HG02763 (cell line): ENCODE results near the gene ACKR4.
A peak's percentile ranks its signal among the peaks of the same experiment; 100 is the strongest.
"Not testable (repeated sequence)": the region's sequence is repeated elsewhere in the genome, so short reads cannot be mapped to it uniquely, and the experiment has no call there.

Experiments used
- ATAC-seq: cut with Tn5 transposase; IDR thresholded peaks from one replicate; pipeline ENCODE4 v1.9.1; 2021; ENCODE audit warnings: mild to moderate bottlenecking, moderate library complexity; ENCODE audit not compliant: unreplicated experiment

The ACKR4 gene

GRCh38 chr3:132593947-132594323 lies 3.1 kb upstream of the ACKR4 start:
- ATAC-seq = no peak

GRCh38 chr3:132594498-132594897 lies 2.6 kb upstream of the ACKR4 start:
- ATAC-seq = no peak

- no peak for ATAC-seq
Measured at GRCh38 chr3:132595014-132595413, 2.1 kb upstream of the ACKR4 start.

- no peak for ATAC-seq
Measured at GRCh38 chr3:132596326-132596725, 744 bp upstream of the ACKR4 start.

GRCh38 chr3:132597660-132598059 lies 590 bp downstream of the ACKR4 start:
- ATAC-seq = no peak

GRCh38 chr3:132598181-132598580 lies 1.1 kb downstream of the ACKR4 start:
- no peak for ATAC-seq

GRCh38 chr3:132600614-132601013 lies 3.5 kb downstream of the ACKR4 start:
- not testable (repeated sequence) for ATAC-seq

- ATAC-seq = no peak
Measured at GRCh38 chr3:132605374-132605792, 8.3 kb downstream of the ACKR4 start.

- no peak for ATAC-seq
Measured at GRCh38 chr3:132606085-132606484, 9.0 kb downstream of the ACKR4 start.

- ATAC-seq = not testable (repeated sequence)
Measured at GRCh38 chr3:132606620-132607019, 9.6 kb downstream of the ACKR4 start.

GRCh38 chr3:132615301-132615700 lies 18.2 kb downstream of the ACKR4 start:
- ATAC-seq = not testable (repeated sequence)

- ATAC-seq = no peak
Measured at GRCh38 chr3:132615881-132616280, 18.8 kb downstream of the ACKR4 start.

GRCh38 chr3:132616780-132617179 lies 19.7 kb downstream of the ACKR4 start:
- no peak for ATAC-seq

- no peak for ATAC-seq
Measured at GRCh38 chr3:132622148-132622547, 25.1 kb downstream of the ACKR4 start.

- no peak for ATAC-seq
Measured at GRCh38 chr3:132622761-132623160, 25.7 kb downstream of the ACKR4 start.

GRCh38 chr3:132623646-132624045 lies 26.6 kb downstream of the ACKR4 start:
- no peak for ATAC-seq

GRCh38 chr3:132624790-132625189 lies 27.7 kb downstream of the ACKR4 start:
- ATAC-seq = no peak

- peak; percentile 60 for ATAC-seq
Measured at GRCh38 chr3:132625613-132626012, 28.5 kb downstream of the ACKR4 start.

GRCh38 chr3:132626955-132627354 lies 29.9 kb downstream of the ACKR4 start:
- no peak for ATAC-seq

- no peak for ATAC-seq
Measured at GRCh38 chr3:132628157-132628556, 31.1 kb downstream of the ACKR4 start.

- ATAC-seq = no peak
Measured at GRCh38 chr3:132629928-132630327, 32.9 kb downstream of the ACKR4 start.

- ATAC-seq = no peak
Measured at GRCh38 chr3:132630612-132631011, 33.5 kb downstream of the ACKR4 start.

GRCh38 chr3:132635052-132635451 lies 38.0 kb downstream of the ACKR4 start:
- no peak for ATAC-seq

GRCh38 chr3:132637590-132637989 lies 40.5 kb downstream of the ACKR4 start:
- ATAC-seq = no peak
